DND-41 (cell line): ENCODE results near the gene MORN5.

Experiments used
- CTCF ChIP-seq: IDR thresholded peaks from 2 replicates; pipeline ENCODE4 v1.5.1; 2012; ENCODE audit warnings: borderline replicate concordance, low read length, moderate library complexity, mild to moderate bottlenecking; ENCODE audit not compliant: poor library complexity, severe bottlenecking; ENCODE audit errors: extremely low read depth
- EZH2 ChIP-seq: IDR thresholded peaks from 3 replicates; pipeline ENCODE4 v1.6.1; 2012; ENCODE audit warnings: borderline replicate concordance, low read depth, mild to moderate bottlenecking, moderate library complexity, low read length, inconsistent platforms; ENCODE audit not compliant: severe bottlenecking

- TF ChIP-seq CTCF, result peak; percentile 34
- no peak for TF ChIP-seq EZH2
Observed at GRCh38 chr9:122144836-122145591, 14.7 kb upstream of the MORN5 start.
